Stomach (tissue), 9 donors: ENCODE results near the gene GRHL3. TPM values are rescaled to one million over a fixed set of nuclear protein-coding genes. Genes with fewer than 3 reads are reported as not detected.

Experiments
- DNase-seq, 2 donors: peaks; one replicate each; pipeline versions ENCODE4 v3.0.0 to v3.0.0-alpha.2; 2013 to 2019
- H3K27ac ChIP-seq, 5 donors: fragments of 200-600 bp in 4 of 5; sonication (generic) in 4 of 5; one replicate each; pipeline ENCODE4 v1.5.1; 2013 to 2019; ENCODE audit warnings: mild to moderate bottlenecking in 1 of 5, moderate library complexity in 1 of 5
- H3K27me3 ChIP-seq, 3 donors: fragments of 200-600 bp; sonication (generic); one replicate each; pipeline ENCODE4 v1.5.1; 2017 to 2019; ENCODE audit warnings: mixed run types in 1 of 3
- H3K36me3 ChIP-seq, 4 donors: fragments of 200-600 bp; sonication (generic); 1 replicate in 3 of 4; 2 replicates in 1 of 4; pipeline ENCODE4 v1.5.1; 2016 to 2019
- H3K4me1 ChIP-seq, 4 donors: fragments of 200-600 bp; sonication (generic); one replicate each; pipeline ENCODE4 v1.5.1; 2016 to 2019
- H3K4me3 ChIP-seq, 4 donors: fragments of 200-600 bp; sonication (generic) in 3 of 4; one replicate each; pipeline ENCODE4 v1.5.1; 2016 to 2019; ENCODE audit warnings: mild to moderate bottlenecking in 1 of 4
- H3K9me3 ChIP-seq, 4 donors: fragments of 200-600 bp; sonication (generic); one replicate each; pipeline ENCODE4 v1.5.1; 2016 to 2019
- CTCF ChIP-seq, 7 experiments: fragments of 450-650 bp in 4 of 7; fragments of 200-600 bp in 3 of 7; sonication (generic) in 3 of 7; IDR thresholded peaks; one replicate each; pipeline ENCODE4 v1.5.1; 2016 to 2019; ENCODE audit warnings: antibody characterized with exemption in 7 of 7, control low read depth in 2 of 7, mild to moderate bottlenecking in 1 of 7
- EP300 ChIP-seq: sonication (generic); formaldehyde crosslinking; IDR thresholded peaks from one replicate; pipeline ENCODE4 v1.6.1; 2017; ENCODE audit warnings: antibody characterized with exemption
- POLR2A ChIP-seq, 4 donors: fragments of 450-650 bp; IDR thresholded peaks; one replicate each; pipeline ENCODE4 v1.6.1; 2016; ENCODE audit warnings: antibody characterized with exemption in 4 of 4, control low read depth in 2 of 4, mild to moderate bottlenecking in 1 of 4, moderate library complexity in 1 of 4
- POLR2AphosphoS5 ChIP-seq, 3 donors: sonication (generic); formaldehyde crosslinking; IDR thresholded peaks; one replicate each; pipeline ENCODE4 v1.6.1; 2016; ENCODE audit warnings: antibody characterized with exemption in 3 of 3
- WGBS, 5 donors: extraction: QIAGEN DNeasy Blood & Tissue Kit in 3 of 5; methylation state at CpG; one replicate each; pipeline versions ENCODE4 v1.1.5 to v1.1.7; 2013 to 2018; 5-methylcytosine and 5-hydroxymethylcytosine counted together
- intact Hi-C: fragments of 100-400 bp; cut with DNase I; formaldehyde crosslinking; loops from one replicate; pipeline ENCODE4 v1.15.1; 2023; ENCODE audit warnings: low total_unique reads
- polyA plus RNA-seq, 3 donors: library from polyadenylated mRNA; stranded (reverse); fragments of 200-250 nt; gene quantifications; one replicate each; pipeline ENCODE4 v1.2.3, GENCODE V29; 2013
- total RNA-seq, 5 donors: library from RNA; depleted of rRNA; stranded (reverse); fragments of >200 nt; gene quantifications; one replicate each; pipeline versions ENCODE4 v1.1.0 to v1.2.3, GENCODE V29; 2014 to 2016
- donor health status: healthy with polysubstance abuse.
- donor health status: Bipolar disorder and iron deficiency.
- donor health status: healthy.

Gene GRHL3
- total and polyA plus RNA-seq, 8 donors = 0.19 to 13.9 (median 0.67) TPM; not detected in 4

DNA sequence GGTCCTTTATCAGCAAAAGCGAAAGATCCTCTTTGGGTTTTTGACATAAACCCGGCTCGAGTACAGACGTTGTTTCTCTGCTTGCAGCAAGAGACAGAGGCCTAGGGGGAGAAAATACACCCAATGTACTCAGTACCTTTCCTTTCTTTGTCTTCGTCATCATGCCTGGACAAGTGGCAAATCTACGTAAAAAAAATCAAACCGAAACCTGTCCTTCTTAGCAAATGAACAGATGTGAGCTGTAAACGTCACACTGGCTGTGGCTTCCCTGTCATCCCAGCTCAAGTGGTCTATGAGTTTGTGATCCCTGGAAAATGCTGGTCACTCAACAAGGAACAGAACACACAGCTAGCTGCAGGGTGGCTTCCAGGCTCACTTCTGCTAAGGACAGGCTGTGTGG, 54.6 kb downstream of the GRHL3 start:
- 77 to 93% (median 90%) methylated on average over 8 of the region's 8 CpGs for WGBS, 5 donors
- H3K27ac ChIP-seq = no peak overlapping the region
- TF ChIP-seq POLR2A (IDR thresholded peaks at IDR 0.05) = no peak
- TF ChIP-seq POLR2AphosphoS5 (IDR thresholded peaks at IDR 0.05) = no peak
- TF ChIP-seq CTCF (IDR thresholded peaks at IDR 0.05) = no peak
- no peak for TF ChIP-seq EP300
- H3K4me1 ChIP-seq = no peaks in the 10 kb centered on the region
- no peaks in the 10 kb centered on the region for H3K9me3 ChIP-seq
- no peaks in the 10 kb centered on the region for H3K27me3 ChIP-seq
- no peak overlapping the region for H3K4me3 ChIP-seq
- intact Hi-C loops = no loop called here
- peaks cover 0 to 73% (median 40%) of the 10 kb centered on the region in 4 donors for H3K36me3 ChIP-seq
- no peak for DNase-seq

DNA sequence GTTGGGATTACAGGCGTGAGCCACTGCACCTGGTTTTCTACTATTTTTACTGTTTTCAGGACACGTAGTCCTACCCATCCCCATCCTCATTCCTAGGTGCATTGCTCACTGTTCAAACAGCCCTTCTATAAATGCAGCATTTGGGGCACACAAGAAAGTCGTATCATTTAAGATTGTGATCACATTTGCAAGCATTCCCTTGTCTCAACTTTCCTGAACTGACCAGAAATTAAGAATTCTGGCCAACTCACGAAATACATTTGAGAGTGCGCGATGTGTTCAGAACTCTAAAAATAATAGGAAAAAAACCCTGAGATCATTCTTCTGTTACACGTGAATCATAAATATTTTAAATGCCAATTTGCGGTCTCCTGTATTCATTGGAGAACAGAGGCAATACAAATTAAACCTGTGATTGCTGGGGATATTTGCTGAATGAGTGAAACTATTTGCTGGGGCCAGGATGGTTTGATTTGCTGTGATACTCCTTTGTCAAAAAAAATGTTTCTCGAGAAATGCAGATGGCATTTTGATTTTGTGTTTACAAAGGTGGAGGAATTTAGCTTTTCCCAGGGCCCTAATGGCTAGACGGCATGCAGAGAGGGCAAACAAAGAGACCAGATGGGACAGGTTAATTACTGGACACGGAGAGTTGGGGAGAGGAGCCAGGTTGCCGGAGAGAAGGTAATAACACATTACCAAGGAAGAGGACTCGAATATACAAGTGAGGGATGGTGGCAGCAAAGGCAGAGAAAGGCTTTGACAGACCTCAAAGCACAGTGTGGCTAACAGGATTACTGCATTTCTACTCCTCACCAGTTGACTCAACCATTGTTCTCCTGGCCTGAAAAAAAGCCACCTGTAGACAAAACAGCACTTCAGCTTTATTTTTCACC, 56.0 kb downstream of the GRHL3 start:
- TF ChIP-seq POLR2A (IDR thresholded peaks at IDR 0.05) = no peak
- no peak for TF ChIP-seq POLR2AphosphoS5 (IDR thresholded peaks at IDR 0.05)
- TF ChIP-seq EP300 = no peak
- no peak for TF ChIP-seq CTCF (IDR thresholded peaks at IDR 0.05)
- H3K4me1 ChIP-seq = peaks cover 0 to under 1% (median 0%) of the 10 kb centered on the region in 4 donors
- WGBS, 5 donors = 66 to 80% (median 69%) methylated on average over 13 of the region's 13 CpGs
- H3K27me3 ChIP-seq = no peaks in the 10 kb centered on the region
- H3K36me3 ChIP-seq = peaks cover 0 to 72% (median 43%) of the 10 kb centered on the region in 4 donors
- no peaks in the 10 kb centered on the region for H3K9me3 ChIP-seq
- no peak overlapping the region for H3K27ac ChIP-seq
- no peak for DNase-seq
- H3K4me3 ChIP-seq = no peak overlapping the region
- intact Hi-C loops = no loop called here

DNA sequence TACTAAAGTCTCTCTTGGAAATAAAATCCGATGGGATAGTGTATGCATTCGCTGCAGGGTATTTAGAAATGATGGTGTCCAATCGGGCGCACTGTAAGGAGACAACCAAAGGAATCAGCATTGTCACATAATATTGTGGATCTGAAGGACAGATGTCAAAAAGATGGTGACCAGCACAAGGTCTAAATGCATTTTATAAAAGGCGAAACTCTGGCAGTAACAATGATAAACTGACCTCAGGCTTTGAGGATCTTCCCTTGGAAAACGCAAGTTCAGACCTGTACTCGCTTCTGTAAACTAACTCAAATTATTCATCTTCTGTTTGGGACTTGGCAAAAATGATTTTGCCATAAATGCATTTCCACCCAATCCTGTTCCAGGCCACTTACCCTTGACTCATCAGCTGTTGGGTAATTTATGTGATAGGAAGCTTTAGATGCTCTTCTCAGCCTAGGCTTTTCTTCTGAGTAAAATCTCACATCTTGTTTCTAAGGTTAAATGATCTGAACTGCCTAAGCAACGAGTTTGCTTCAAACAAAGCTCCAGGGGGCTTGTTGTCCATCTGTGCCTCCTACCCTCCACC, 60.7 kb downstream of the GRHL3 start:
- H3K4me3 ChIP-seq = no peak overlapping the region
- H3K9me3 ChIP-seq = no peaks in the 10 kb centered on the region
- H3K36me3 ChIP-seq = peaks cover 0 to 58% (median 35%) of the 10 kb centered on the region in 4 donors
- no peak for DNase-seq
- intact Hi-C loops = no loop called here
- peaks cover 0 to 23% (median 9%) of the 10 kb centered on the region in 4 donors for H3K4me1 ChIP-seq
- H3K27ac ChIP-seq = no peak overlapping the region
- no peak for TF ChIP-seq CTCF (IDR thresholded peaks at IDR 0.05)
- TF ChIP-seq EP300 = no peak
- no peak for TF ChIP-seq POLR2AphosphoS5 (IDR thresholded peaks at IDR 0.05)
- no peak for TF ChIP-seq POLR2A (IDR thresholded peaks at IDR 0.05)
- H3K27me3 ChIP-seq = no peaks in the 10 kb centered on the region
- WGBS, 5 donors = 80 to 89% (median 84%) methylated on average over 8 of the region's 8 CpGs

DNA sequence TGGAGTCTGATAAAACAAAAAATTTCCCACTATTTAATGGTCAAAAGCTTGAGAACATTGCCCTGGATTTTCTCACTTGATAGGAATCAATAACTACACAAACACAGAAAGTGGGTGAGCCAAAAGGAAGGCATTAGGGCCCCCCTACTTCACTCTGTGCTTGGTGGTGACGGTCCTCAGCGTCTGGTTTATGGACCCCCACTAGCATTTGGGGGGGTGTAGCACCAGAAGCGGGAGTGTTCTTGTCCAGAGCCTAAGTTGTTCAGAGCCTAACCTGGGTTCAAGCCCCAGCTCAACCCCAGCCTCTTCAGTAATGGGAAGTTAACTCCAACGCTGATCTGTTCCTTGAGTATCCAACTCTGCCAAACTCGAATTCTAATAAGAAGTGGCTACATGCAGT, 61.4 kb downstream of the GRHL3 start:
- H3K27ac ChIP-seq = no peak overlapping the region
- DNase-seq = no peak
- no peaks in the 10 kb centered on the region for H3K27me3 ChIP-seq
- WGBS, 5 donors = 68 to 91% (median 79%) methylated on average over 4 to 5 of the region's 5 CpGs
- peaks cover 0 to 51% (median 33%) of the 10 kb centered on the region in 4 donors for H3K36me3 ChIP-seq
- H3K4me3 ChIP-seq = no peak overlapping the region
- H3K4me1 ChIP-seq = peaks cover 0 to 30% (median 11%) of the 10 kb centered on the region in 4 donors
- intact Hi-C loops = no loop called here
- TF ChIP-seq POLR2AphosphoS5 (IDR thresholded peaks at IDR 0.05) = no peak
- no peak for TF ChIP-seq POLR2A (IDR thresholded peaks at IDR 0.05)
- no peak for TF ChIP-seq CTCF (IDR thresholded peaks at IDR 0.05)
- TF ChIP-seq EP300 = no peak
- H3K9me3 ChIP-seq = no peaks in the 10 kb centered on the region
